Right forelimb (tissue), 1 donor: ENCODE results near the gene FASTKD3.

Experiments used
- DNase-seq: peaks from one replicate; pipeline ENCODE4 v3.0.0-alpha.2; 2018

FASTKD3 gene

DNA sequence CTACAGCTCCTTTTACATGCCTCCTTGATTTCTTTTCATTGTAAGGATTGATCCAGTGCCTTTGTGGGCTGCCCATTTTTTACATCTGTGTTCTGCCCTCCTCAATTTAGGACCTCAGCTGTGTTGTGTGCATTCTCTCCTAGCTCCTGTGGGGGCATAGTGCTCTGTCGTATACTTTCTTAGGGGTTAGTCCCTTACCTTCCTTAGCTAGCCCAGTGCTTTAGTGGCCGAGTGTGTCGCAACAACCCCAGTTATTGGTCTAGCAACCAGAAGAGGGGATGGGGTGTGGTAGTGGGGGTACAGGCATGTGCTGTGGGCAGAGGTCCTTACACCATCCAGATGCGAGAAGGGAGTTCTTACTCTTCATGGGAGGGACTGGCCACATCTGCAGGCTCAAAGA is 12.3 kb upstream of the FASTKD3 start:
- DNase-seq = no peak

DNA sequence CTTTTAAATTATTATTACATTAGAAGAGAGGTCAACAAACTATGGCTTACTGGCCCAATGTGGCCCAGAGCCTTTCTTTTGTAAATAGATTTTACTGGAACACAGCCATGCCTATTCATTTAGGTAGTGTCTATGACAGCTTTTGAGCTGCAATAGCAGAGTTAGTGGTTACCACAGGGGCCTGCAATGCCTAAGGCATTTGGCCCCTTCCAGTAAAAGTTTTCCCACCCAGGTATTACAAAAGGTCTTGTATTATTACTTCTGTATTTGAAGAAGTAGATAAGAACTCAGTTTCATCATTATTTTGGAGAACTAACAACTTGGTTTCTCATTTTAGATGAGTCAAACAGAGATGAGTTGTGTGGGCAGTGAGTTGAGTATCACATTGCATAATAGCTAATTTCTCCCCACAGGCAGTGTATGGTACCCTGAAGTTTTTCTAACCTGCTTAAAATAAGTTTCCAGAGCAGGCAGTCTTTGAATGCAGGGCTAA is 9.6 kb upstream of the FASTKD3 start:
- no peak for DNase-seq

DNA sequence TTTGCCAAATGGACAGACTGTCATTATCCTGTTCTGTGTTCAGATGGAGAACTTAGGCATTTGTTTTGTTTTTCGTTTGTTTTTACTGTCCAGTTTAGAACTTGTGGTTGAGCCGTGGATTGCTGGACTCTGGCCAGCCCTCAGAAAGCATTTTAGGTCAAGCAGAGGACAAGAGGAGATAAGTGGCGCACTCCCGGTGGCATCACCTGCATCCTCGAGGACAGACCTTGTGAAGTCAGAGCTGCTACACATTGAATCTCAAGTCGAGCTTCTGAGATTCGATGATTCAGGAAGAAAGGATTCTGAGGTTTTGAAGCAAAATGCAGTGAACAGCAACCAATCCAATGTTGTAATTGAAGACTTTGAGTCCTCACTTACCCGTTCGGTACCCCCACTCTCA is 9.0 kb upstream of the FASTKD3 start:
- no peak for DNase-seq

DNA sequence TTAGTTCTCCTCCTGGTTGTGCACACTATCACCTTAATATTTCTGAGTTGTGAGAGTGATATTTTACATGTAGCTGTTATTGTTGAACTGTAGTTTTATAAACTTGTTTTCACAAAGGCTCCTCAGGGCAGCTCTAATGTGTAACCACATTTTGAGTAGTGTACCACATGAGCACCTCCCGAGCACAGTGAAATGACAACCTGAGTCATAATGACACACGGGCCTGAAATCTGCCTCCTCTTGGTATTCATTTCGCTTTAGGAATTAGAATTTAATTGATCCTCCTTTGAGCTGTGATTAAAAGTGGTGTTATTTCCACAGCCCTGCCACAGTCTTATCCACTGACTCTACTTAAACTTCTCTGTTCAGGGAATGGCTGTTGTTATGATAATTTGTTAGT is 8.0 kb upstream of the FASTKD3 start:
- no peak for DNase-seq

DNA sequence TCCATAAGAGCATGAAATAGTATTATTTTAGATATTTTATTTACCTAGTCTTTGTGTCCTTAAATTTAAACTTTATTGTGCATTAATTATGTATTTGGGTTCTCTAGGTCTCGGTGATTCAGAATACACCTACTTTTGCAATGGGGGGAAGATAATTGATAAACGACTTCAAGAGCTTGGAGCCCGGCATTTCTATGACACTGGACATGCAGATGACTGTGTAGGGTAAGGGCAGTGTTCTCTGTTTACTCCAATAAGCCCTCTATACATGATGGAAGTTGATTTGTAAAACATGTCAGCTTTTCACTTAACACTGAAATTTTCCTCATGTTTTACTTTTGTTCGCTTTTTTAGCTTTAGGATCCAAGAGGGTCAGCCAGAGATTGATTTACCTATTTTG is 6.3 kb upstream of the FASTKD3 start:
- DNase-seq = no peak

- no peak for DNase-seq
Measured at GRCh38 chr5:7874639-7875038, 5.8 kb upstream of the FASTKD3 start.

DNA sequence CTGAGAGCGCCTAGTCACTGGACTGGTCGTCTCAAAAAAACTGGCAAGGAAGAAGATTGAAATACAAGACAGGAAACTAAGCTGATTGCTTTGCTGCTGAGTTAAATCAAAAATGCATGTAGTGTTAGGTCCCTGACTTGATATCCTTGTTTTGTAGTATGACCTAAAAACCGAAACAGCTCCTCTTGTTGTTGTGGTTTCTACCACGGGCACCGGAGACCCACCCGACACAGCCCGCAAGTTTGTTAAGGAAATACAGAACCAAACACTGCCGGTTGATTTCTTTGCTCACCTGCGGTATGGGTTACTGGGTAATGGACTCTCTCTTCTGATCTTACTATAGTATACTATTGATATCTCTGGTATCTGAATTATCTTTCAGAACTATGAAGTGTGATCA is 4.4 kb upstream of the FASTKD3 start:
- no peak for DNase-seq

GRCh38 chr5:7872517-7873130 is 3.8 kb upstream of the FASTKD3 start:
- DNase-seq = no peak

- no peak for DNase-seq
Measured at GRCh38 chr5:7871653-7872052, 2.8 kb upstream of the FASTKD3 start.

- no peak for DNase-seq
Measured at GRCh38 chr5:7869474-7870136, 774 bp upstream of the FASTKD3 start.

DNA sequence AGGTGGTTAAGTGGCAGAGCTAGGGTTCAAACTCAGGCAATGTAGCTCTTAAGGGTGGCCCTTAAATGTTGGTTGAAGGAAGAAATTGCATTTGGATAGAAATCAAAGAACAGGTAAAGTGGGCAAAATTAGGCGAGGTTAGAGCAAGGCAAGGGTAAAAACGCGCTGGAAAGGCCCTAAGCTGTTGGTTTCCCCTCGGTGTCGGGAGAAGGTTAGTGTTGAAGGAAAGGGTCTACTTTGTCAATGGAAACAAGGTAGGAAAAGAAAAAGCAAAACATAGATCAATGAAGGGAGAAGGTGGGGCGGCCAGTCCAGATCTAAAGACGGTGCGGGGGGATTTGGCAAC is 431 bp downstream of the FASTKD3 start:
- DNase-seq = no peak

DNA sequence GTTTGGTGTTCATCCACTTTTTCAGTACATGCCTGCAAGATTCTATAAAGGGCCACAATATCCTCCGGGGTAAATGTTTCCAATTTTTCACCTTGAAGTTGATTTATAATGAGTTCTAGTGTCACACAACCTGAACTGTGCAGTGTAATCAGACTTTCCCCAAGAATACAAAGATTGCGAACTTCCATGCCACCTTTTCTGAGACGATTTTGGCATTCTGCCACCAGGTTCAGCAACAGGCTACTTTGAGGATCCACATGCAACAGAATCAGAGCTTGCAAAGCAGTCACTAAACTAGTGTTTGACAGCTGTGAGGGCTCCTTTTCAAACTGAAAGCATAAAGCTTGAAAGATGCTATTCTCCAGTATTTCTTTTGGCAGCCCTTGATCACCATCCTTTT is 1.6 kb downstream of the FASTKD3 start:
- no peak for DNase-seq

GRCh38 chr5:7866196-7866595 is 2.6 kb downstream of the FASTKD3 start:
- DNase-seq = no peak

- no peak for DNase-seq
Measured at GRCh38 chr5:7857926-7858632, 10.8 kb downstream of the FASTKD3 start.

DNA sequence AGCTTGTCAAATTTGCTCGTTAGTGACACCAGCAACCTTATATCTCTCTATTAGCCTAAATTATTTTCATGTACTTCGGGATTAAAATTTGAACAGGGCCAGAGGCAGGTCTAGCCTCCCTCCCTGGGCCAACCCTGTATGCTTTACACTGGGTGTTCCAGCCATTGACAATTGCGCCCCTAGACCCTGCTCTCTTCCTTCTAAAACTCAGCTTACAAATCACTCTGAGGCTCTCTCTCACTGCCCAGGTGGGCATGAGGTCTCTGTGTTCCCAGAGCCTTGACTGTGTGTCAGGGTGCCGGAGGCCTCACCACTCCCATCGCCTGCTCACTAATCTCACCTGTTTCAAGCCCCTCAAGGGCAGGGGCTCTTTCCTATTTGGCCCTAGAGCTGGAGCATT is 11.5 kb downstream of the FASTKD3 start:
- DNase-seq = no peak

- DNase-seq = no peak
Measured at GRCh38 chr5:7856855-7857254, 12.0 kb downstream of the FASTKD3 start.

DNA sequence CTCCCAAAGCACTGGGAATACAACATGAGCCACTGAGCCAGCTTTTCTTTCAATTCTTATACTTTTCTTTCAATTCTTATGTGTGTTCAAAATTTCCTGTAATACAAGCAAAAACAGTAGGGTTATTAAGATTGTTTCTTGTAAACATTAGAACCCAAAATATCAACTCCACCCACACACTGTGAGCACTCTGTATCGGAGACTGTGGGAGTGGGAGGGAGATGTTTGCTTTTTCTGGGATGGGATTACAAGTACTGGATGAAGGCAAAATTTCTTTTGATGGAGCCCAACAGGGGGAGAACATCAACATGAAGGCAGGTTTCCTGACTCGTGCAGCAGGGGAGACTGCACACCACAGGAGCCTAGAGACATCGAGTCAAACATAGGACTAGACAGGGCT is 13.2 kb downstream of the FASTKD3 start:
- DNase-seq = no peak

DNA sequence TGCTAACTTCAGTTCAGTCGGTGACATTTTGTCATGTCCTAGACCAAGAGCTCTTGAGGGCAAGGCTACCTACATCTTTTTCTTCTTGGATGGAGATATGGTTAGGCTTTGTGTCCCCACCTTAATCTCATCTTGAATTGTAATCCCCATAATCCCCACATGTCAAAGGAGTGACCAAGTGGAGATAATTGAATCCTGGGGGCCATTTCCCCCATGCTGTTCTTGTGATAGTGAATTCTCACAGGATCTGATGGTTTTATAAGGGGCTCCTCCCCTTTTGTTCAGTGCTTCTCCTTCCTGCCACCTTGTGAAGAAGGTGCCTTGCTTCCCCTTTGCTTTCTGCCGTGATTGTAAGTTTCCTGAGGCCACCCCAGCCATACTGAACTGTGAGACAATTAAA is 15.8 kb downstream of the FASTKD3 start:
- DNase-seq = no peak

DNA sequence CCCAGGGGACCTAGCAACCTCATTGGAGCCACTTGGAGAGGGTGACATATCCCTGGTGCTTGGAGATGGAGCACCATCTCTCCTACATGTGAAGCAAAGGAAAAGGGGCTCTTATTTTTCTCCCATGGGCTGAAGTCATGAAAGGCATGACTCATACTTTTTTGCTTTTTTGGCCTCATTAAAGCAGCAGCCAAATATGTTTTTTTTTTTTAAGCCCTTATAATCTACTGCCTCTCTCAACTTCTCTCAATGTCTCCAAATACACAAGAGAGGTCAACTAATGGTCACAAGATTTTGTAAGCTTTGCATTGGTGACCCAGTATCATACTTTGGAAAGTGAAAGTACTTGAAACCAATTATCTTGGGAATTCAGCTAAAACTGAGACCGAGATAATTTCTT is 16.3 kb downstream of the FASTKD3 start:
- DNase-seq = no peak

DNA sequence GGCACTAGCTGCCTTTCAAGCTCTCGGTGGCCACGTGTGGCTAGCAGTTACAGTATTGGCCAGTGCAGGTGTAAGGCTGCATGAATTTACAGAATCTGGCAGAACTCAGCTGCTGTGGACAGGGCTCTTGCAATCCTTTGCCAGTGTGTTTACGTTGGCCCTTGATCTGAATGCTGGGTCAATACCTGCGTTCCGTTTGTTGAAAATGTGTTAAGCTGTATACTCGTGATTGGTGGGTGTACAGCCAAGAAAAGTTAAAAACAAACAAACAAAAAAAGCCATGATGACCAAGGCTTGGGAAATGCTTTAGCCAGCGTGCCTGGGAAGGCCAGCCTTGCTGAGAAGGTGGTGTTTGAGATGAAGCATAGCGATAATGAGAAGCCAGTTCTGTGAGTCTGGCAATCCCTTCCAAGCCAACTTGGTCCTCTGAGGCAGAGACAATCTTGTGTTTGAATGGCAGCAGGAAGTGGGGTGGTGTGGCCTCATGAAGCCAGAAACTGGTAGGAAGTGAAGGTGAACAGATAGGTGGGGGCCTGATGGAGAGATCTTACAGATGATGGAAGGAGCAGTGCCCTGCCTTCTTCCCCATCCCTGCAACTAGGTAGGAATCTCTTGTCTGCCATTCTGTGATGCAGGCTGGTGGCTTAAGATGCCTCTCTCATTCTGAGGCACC is 17.1 kb downstream of the FASTKD3 start:
- no peak for DNase-seq

DNA sequence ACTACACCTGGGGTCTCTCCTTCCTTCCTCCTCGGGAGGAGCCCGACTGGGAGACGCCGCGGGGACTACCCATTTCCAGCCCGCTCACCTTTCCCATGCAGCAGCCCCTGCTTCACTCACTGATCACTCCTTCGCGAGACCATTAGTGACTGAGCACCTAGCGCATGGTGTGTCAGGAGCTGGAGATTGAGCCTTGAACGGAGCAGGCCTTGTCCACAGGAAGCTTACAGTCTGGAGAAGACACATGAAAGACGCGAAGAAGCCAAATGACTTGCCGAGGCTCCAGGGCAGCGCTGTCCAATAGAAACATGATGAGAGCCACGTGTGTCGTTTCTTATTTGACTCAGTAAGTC is 17.6 kb downstream of the FASTKD3 start:
- DNase-seq = no peak

GRCh38 chr5:7850395-7851239 is 18.2 kb downstream of the FASTKD3 start, which contains the start of gene CFAP90:
Gene CFAP90, minus strand, starts transcription at chr5:7851133. Its CDS starts 112 bp downstream, at chr5:7851021.
- peak; percentile 76 for DNase-seq
